ENCODE results near the gene PAPOLA. TPM values are rescaled to one million over a fixed set of nuclear protein-coding genes. Genes with fewer than 3 reads are reported as not detected.

Gene PAPOLA
- total and polyA plus RNA-seq, 9 of the 15 experiments (the other 6 are each of a cell fraction or from before 2014, with no cell fraction given) = 51.1 to 199 (median 95.8) TPM

GRCh38 chr14:96501740-96502620 lies at the start of gene PAPOLA (continued):
- TF ChIP-seq TBP (optimal IDR thresholded peaks at IDR 0.05; ENCODE audit: low read depth, low read length) (peak; percentile 89), RBM15 (IDR thresholded peaks at IDR 0.05; ENCODE audit: insufficient read depth, low read length) (no peak), PTTG1 (tag; IDR thresholded peaks at IDR 0.05; ENCODE audit: low read depth) (no peak), TFAP4 (CRISPR knock-in tag; IDR thresholded peaks at IDR 0.05; ENCODE audit: borderline replicate concordance) (peak; percentile 26; the same call in 1 of the 2 replicates), SLC30A9 (CRISPR knock-in tag; IDR thresholded peaks at IDR 0.05) (no peak), HLTF (IDR thresholded peaks at IDR 0.05) (no peak), ZNF398 (CRISPR knock-in tag; IDR thresholded peaks at IDR 0.05) (no peak), ZNF184 (CRISPR knock-in tag; IDR thresholded peaks at IDR 0.05) (no peak), ZBTB17 (CRISPR knock-in tag; IDR thresholded peaks at IDR 0.05) (no peak), RUNX1 (IDR thresholded peaks at IDR 0.05; ENCODE audit: low read depth) (no peak), SPI1 (IDR thresholded peaks at IDR 0.05; ENCODE audit: borderline replicate concordance, low read depth, low read length) (no peak), SOX6 (IDR thresholded peaks at IDR 0.05) (no peak), GTF2B (IDR thresholded peaks at IDR 0.05; ENCODE audit: extremely low read depth, insufficient read length) (no peak), RNF219 (CRISPR knock-in tag; IDR thresholded peaks at IDR 0.05) (no peak), PHTF2 (CRISPR knock-in tag; IDR thresholded peaks at IDR 0.05) (no peak), PTRF (tag; IDR thresholded peaks at IDR 0.05) (no peak), ZNF444 (CRISPR knock-in tag; IDR thresholded peaks at IDR 0.05) (no peak), FOSL1 (tag; conservative IDR thresholded peaks at IDR 0.05) (no peak), YY1 (IDR thresholded peaks at IDR 0.05; ENCODE audit: borderline replicate concordance in 1 of 3, control insufficient read depth in 1 of 3, extremely low read depth in 1 of 3, insufficient read depth in 3 of 3, insufficient read length in 1 of 3, insufficient replicate concordance in 2 of 3, low read depth in 1 of 3, low read length in 2 of 3) (peak; percentile 76 to 93 (median 88)), MEIS2 (IDR thresholded peaks at IDR 0.05; ENCODE audit: partially characterized antibody) (peak; percentile 81), ZNF668 (CRISPR knock-in tag; IDR thresholded peaks at IDR 0.05) (no peak), CXXC5 (CRISPR knock-in tag; IDR thresholded peaks at IDR 0.05) (peak; percentile 83)

Measured in K562 (cell line).